ENCODE results near the gene TMX2.

TMX2 gene

GRCh38 chr11:57668434-57668782 is 44.0 kb upstream of the TMX2 start:
- TF ChIP-seq SIN3A (IDR thresholded peaks at IDR 0.05; ENCODE audit: borderline replicate concordance, insufficient read depth, low read length), result no peak
- TF ChIP-seq TAF1 (IDR thresholded peaks at IDR 0.05; ENCODE audit: borderline replicate concordance, insufficient read depth, low read length), result no peak
- TF ChIP-seq FOXP2 (optimal IDR thresholded peaks at IDR 0.05; ENCODE audit: borderline replicate concordance, extremely low read depth, extremely low read length, insufficient read depth), result no peak
- TF ChIP-seq POLR2AphosphoS5 (IDR thresholded peaks at IDR 0.05; ENCODE audit: low read depth, low read length), result no peak; the same call in 1 of the 2 replicates
- TF ChIP-seq, protein P1, sequence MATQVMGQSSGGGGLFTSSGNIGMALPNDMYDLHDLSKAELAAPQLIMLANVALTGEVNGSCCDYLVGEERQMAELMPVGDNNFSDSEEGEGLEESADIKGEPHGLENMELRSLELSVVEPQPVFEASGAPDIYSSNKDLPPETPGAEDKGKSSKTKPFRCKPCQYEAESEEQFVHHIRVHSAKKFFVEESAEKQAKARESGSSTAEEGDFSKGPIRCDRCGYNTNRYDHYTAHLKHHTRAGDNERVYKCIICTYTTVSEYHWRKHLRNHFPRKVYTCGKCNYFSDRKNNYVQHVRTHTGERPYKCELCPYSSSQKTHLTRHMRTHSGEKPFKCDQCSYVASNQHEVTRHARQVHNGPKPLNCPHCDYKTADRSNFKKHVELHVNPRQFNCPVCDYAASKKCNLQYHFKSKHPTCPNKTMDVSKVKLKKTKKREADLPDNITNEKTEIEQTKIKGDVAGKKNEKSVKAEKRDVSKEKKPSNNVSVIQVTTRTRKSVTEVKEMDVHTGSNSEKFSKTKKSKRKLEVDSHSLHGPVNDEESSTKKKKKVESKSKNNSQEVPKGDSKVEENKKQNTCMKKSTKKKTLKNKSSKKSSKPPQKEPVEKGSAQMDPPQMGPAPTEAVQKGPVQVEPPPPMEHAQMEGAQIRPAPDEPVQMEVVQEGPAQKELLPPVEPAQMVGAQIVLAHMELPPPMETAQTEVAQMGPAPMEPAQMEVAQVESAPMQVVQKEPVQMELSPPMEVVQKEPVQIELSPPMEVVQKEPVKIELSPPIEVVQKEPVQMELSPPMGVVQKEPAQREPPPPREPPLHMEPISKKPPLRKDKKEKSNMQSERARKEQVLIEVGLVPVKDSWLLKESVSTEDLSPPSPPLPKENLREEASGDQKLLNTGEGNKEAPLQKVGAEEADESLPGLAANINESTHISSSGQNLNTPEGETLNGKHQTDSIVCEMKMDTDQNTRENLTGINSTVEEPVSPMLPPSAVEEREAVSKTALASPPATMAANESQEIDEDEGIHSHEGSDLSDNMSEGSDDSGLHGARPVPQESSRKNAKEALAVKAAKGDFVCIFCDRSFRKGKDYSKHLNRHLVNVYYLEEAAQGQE (IDR thresholded peaks at IDR 0.05; ENCODE audit: insufficient read depth in 1 of 2, low read depth in 2 of 2, low read length in 2 of 2), result no peak

DNA sequence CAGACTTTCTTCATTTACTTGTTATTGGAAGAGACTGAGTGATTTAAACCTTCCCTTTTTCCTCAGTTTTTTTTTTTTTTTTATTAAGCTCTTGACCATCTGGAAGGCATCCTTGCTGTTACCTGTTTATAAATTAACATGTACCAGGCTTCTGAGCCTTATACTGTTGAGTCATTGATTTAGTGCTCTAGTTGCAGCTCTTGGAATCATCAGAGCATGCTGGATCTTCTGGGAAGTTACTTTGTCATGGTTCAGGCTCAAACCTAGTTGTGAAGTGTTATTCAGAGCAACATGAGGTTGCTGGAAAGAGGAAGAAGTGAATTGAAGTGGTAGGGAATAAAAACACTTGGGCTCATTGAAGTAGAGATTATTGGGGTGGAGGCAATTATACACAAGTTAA is 38.1 kb upstream of the TMX2 start:
- TF ChIP-seq TAF1 (IDR thresholded peaks at IDR 0.05; ENCODE audit: borderline replicate concordance, insufficient read depth, low read length), result no peak
- TF ChIP-seq FOXP2 (optimal IDR thresholded peaks at IDR 0.05; ENCODE audit: borderline replicate concordance, extremely low read depth, extremely low read length, insufficient read depth), result no peak
- TF ChIP-seq, protein P1 (IDR thresholded peaks at IDR 0.05; ENCODE audit: insufficient read depth in 1 of 2, low read depth in 2 of 2, low read length in 2 of 2), result no peak
- TF ChIP-seq POLR2AphosphoS5 (IDR thresholded peaks at IDR 0.05; ENCODE audit: low read depth, low read length), result no peak
- TF ChIP-seq SIN3A (IDR thresholded peaks at IDR 0.05; ENCODE audit: borderline replicate concordance, insufficient read depth, low read length), result no peak

DNA sequence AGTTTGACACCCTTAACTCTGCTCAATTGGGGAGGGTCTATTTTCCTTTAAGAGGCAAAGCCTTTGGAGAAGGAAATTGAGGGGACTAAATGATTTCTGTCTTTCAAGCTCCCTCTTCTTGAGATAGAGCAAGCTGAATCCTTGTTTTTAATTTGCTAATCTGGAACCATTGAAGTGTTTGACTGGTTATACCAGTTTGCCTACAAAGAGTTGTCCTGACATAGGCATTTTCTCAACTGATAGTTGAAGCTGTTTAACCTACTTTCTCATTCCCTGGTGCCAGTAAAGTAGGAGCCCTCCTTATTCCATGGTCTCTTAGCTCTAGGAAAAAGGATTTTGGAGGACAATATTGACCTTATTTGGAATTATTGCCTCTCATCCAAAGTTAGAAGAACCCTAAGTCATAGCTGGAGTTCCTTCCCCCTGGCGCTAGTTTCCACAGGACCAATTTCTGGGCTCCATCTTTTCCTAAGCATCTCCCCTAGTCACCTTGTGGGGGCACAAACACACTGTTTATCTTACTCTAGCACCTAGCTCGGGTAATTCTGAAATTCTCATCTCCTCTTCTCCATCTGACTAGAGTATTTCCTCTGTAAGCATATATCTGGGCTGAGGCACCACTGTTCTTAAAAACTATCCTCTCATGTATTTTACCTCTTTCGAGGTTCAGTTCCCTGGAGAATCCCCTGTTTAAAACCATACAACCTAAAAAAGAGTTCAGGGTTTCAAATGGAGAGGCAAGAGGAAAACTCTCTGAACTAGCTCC is 37.0 kb upstream of the TMX2 start:
- TF ChIP-seq FOXP2 (optimal IDR thresholded peaks at IDR 0.05; ENCODE audit: borderline replicate concordance, extremely low read depth, extremely low read length, insufficient read depth), result no peak
- TF ChIP-seq POLR2AphosphoS5 (IDR thresholded peaks at IDR 0.05; ENCODE audit: low read depth, low read length), result no peak

DNA sequence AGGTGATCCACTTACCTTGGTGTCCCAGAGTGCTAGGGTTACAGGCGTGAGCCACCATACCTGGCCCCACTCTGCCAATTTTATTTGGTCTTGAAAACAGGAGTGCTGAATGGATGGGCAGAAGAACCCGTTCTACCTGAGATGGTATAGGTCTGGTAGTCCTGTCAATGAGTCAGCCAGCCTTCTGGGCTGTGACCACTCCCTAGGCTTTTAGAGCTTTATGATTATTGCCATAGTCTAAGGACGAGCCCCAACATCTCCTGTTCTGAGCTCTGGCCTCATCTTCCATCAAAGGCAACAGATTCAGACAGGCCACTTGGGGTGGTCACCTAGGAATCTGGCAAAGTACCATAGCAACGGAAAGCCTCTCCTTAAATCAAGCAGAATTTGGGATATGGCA is 33.0 kb upstream of the TMX2 start:
- TF ChIP-seq POLR2AphosphoS5 (IDR thresholded peaks at IDR 0.05; ENCODE audit: low read depth, low read length), result no peak
- TF ChIP-seq, protein P1 (IDR thresholded peaks at IDR 0.05; ENCODE audit: insufficient read depth in 1 of 2, low read depth in 2 of 2, low read length in 2 of 2), result no peak
- TF ChIP-seq FOXP2 (optimal IDR thresholded peaks at IDR 0.05; ENCODE audit: borderline replicate concordance, extremely low read depth, extremely low read length, insufficient read depth), result no peak
- no peak for TF ChIP-seq SIN3A (IDR thresholded peaks at IDR 0.05; ENCODE audit: borderline replicate concordance, insufficient read depth, low read length)
- no peak for TF ChIP-seq TAF1 (IDR thresholded peaks at IDR 0.05; ENCODE audit: borderline replicate concordance, insufficient read depth, low read length)

DNA sequence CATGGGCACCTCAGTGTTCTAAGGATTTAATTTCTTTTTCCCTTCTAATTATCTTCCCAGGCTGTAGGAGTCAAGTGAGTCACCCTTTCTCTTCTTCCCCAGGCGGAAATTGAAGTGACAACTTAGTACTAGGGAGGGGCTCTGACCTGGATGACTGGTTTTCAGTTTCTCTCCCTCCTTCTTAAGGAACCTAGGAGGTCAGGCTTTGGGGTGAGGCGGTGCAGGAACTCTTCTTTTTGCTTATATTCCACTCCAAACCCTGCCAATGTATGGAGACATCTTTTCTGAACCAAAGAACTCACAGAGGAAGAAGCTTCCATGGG is 31.9 kb upstream of the TMX2 start:
- TF ChIP-seq POLR2AphosphoS5 (IDR thresholded peaks at IDR 0.05; ENCODE audit: low read depth, low read length) (no peak), TAF1 (IDR thresholded peaks at IDR 0.05; ENCODE audit: borderline replicate concordance, insufficient read depth, low read length) (no peak), FOXP2 (optimal IDR thresholded peaks at IDR 0.05; ENCODE audit: borderline replicate concordance, extremely low read depth, extremely low read length, insufficient read depth) (no peak)

GRCh38 chr11:57681168-57681567 is 31.2 kb upstream of the TMX2 start:
- no peak for TF ChIP-seq POLR2AphosphoS5 (IDR thresholded peaks at IDR 0.05; ENCODE audit: low read depth, low read length)
- TF ChIP-seq, protein P1 (IDR thresholded peaks at IDR 0.05; ENCODE audit: insufficient read depth in 1 of 2, low read depth in 2 of 2, low read length in 2 of 2), result no peak
- no peak for TF ChIP-seq SIN3A (IDR thresholded peaks at IDR 0.05; ENCODE audit: borderline replicate concordance, insufficient read depth, low read length)
- no peak for TF ChIP-seq FOXP2 (optimal IDR thresholded peaks at IDR 0.05; ENCODE audit: borderline replicate concordance, extremely low read depth, extremely low read length, insufficient read depth)
- TF ChIP-seq TAF1 (IDR thresholded peaks at IDR 0.05; ENCODE audit: borderline replicate concordance, insufficient read depth, low read length), result no peak
